Activated T-helper 17 cell treated with anti-CD3 and anti-CD28 coated beads, Interleukin-2, amount 50 U/mL, for 72 hours (primary cell): Measurements from ENCODE around the gene ACP6. TPM values are rescaled to one million over a fixed set of nuclear protein-coding genes. Genes with fewer than 3 reads are reported as not detected.
A peak's percentile ranks its signal among the peaks of the same experiment; 100 is the strongest.
"Not testable (repeated sequence)": the region's sequence is repeated elsewhere in the genome, so short reads cannot be mapped to it uniquely, and the experiment has no call there.

Source experiments
- ATAC-seq: fragments of 150-1000 bp; cut with Tn5 transposase; replicated peaks from 2 replicates; pipeline ENCODE4 v1.10.0; 2021; ENCODE audit warnings: mild to moderate bottlenecking, moderate library complexity
- H3K27ac Mint-ChIP-seq: one replicate; pipeline ENCODE4 v1.8.0; 2022; ENCODE audit warnings: mixed read lengths
- H3K27me3 Mint-ChIP-seq: one replicate; pipeline ENCODE4 v1.8.0; 2022; ENCODE audit warnings: mixed read lengths
- H3K36me3 Mint-ChIP-seq: one replicate; pipeline ENCODE4 v1.8.0; 2022; ENCODE audit warnings: low read depth, mild to moderate bottlenecking, mixed read lengths
- H3K4me1 Mint-ChIP-seq: one replicate; pipeline ENCODE4 v1.8.0; 2022; ENCODE audit warnings: mixed read lengths
- H3K4me3 Mint-ChIP-seq: one replicate; pipeline ENCODE4 v1.8.0; 2022; ENCODE audit warnings: mild to moderate bottlenecking, mixed read lengths
- H3K9me3 Mint-ChIP-seq: one replicate; pipeline ENCODE4 v1.8.0; 2022; ENCODE audit warnings: mixed read lengths
- total RNA-seq, 2 donors: library from RNA; stranded (reverse); gene quantifications; one replicate each; pipeline ENCODE4 v1.2.3, GENCODE V29; 2022

Gene ACP6
- total RNA-seq, 2 donors from 2014 or later, result 10.9 to 12.0 TPM

DNA sequence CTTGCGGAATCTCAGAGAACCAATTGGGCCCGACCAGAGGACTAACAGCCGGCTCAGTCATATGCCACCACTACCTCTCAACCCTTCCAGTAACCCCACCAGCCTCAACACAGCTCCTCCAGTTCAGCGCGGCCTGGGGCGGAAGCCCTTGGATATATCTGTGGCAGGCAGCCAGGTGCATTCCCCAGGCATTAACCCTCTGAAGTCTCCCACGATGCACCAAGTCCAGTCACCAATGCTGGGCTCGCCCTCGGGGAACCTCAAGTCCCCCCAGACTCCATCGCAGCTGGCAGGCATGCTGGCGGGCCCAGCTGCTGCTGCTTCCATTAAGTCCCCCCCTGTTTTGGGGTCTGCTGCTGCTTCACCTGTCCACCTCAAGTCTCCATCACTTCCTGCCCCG is 49.8 kb downstream of the ACP6 start:
- peaks cover 97% of the 10 kb centered on the region for H3K36me3 Mint-ChIP-seq
- H3K27me3 Mint-ChIP-seq, result no peaks in the 10 kb centered on the region
- no peaks in the 10 kb centered on the region for H3K9me3 Mint-ChIP-seq
- no peak for ATAC-seq
- H3K4me3 Mint-ChIP-seq, result no peak overlapping the region
- H3K27ac Mint-ChIP-seq, result no peak overlapping the region
- peaks cover 28% of the 10 kb centered on the region for H3K4me1 Mint-ChIP-seq

GRCh38 chr1:147619741-147620140 is 50.6 kb downstream of the ACP6 start:
- Mint-ChIP-seq H3K27ac (no peak overlapping the region), H3K4me1 (peaks cover 29% of the 10 kb centered on the region), H3K27me3 (no peaks in the 10 kb centered on the region), H3K36me3 (peaks cover 95% of the 10 kb centered on the region), H3K4me3 (no peak overlapping the region), H3K9me3 (no peaks in the 10 kb centered on the region)
- no peak for ATAC-seq

DNA sequence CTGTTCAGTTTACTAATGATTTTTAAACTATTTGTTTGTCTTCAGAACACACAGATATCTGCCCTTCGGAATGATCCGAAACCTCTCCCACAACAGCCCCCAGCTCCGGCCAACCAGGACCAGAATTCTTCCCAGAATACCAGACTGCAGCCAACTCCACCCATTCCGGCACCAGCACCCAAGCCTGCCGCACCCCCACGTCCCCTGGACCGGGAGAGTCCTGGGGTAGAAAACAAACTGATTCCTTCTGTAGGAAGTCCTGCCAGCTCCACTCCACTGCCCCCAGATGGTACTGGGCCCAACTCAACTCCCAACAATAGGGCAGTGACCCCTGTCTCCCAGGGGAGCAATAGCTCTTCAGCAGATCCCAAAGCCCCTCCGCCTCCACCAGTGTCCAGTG is 51.6 kb downstream of the ACP6 start:
- peak overlapping the region; percentile 80 for H3K27ac Mint-ChIP-seq

DNA sequence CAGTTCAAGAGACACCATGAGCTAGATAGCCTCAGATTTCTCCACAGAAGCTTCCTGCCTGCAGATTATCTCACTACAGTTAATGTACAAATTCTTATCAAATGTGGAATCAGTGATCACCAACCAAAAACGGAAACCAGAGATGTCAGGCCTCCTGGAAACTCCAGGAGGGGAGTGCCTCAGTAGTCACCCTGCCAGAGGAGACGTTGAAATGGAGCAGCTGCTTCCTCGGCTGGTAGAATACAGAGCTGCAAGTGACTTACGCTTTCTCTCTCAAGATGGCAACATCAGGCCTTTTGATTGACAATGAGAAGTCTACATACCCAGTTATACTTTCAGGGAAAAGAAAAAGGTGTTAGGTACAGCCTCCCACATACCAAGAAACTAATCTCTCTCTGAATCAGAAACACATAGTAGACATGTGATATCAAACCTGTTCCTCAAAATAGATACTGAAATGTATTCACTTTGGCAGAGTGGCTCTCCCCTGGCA is 52.2 kb downstream of the ACP6 start:
- Mint-ChIP-seq H3K9me3 (no peaks in the 10 kb centered on the region), H3K4me3 (peak overlapping the region; percentile 51), H3K27ac (peak overlapping the region; percentile 80), H3K4me1 (peaks cover 29% of the 10 kb centered on the region), H3K36me3 (peaks cover 97% of the 10 kb centered on the region), H3K27me3 (no peaks in the 10 kb centered on the region)
- peak; percentile 92 for ATAC-seq

More for the DNA sequence above, 51.6 kb downstream of the ACP6 start:
- ATAC-seq, result no peak
- no peaks in the 10 kb centered on the region for H3K27me3 Mint-ChIP-seq
- no peaks in the 10 kb centered on the region for H3K9me3 Mint-ChIP-seq
- peaks cover 97% of the 10 kb centered on the region for H3K36me3 Mint-ChIP-seq
- H3K4me1 Mint-ChIP-seq, result peaks cover 29% of the 10 kb centered on the region
- H3K4me3 Mint-ChIP-seq, result peak overlapping the region; percentile 51

- H3K9me3 Mint-ChIP-seq, H3K27ac Mint-ChIP-seq, ATAC-seq, H3K27me3 Mint-ChIP-seq, H3K4me3 Mint-ChIP-seq: not testable (repeated sequence)
- Mint-ChIP-seq H3K4me1 (peaks cover 23% of the 10 kb centered on the region), H3K36me3 (peaks cover 91% of the 10 kb centered on the region)
These were observed 55.4 kb downstream of the ACP6 start for GRCh38 chr1:147614966-147615365.

GRCh38 chr1:147613506-147613905 is 56.8 kb downstream of the ACP6 start:
- H3K27me3 Mint-ChIP-seq, result no peaks in the 10 kb centered on the region
- peaks cover 91% of the 10 kb centered on the region for H3K36me3 Mint-ChIP-seq
- no peak for ATAC-seq
- no peak overlapping the region for H3K4me3 Mint-ChIP-seq
- H3K9me3 Mint-ChIP-seq, result no peaks in the 10 kb centered on the region
- H3K4me1 Mint-ChIP-seq, result peaks cover 19% of the 10 kb centered on the region
- H3K27ac Mint-ChIP-seq, result no peak overlapping the region

DNA sequence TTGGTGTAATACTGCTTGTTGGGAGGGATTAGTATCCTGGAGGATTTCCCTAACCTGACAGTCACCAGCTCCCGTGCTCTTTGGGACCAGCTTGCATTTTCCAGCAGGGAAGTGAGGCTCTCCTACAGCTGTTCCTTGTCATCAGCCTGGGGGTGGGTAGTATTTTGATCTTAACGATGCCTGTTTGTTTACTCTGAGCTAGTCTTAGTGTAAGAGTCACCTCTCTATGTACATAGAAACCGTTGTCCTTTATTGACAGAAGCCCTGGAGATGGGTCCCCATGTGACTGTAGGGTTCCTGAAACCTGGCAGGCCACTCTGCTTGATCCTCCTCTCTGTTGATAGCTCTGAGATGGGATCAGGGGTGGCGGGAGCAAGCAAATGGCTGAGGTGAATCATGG is 58.0 kb downstream of the ACP6 start:
- Mint-ChIP-seq H3K4me1 (peaks cover 10% of the 10 kb centered on the region), H3K4me3 (no peak overlapping the region), H3K27me3 (no peaks in the 10 kb centered on the region), H3K36me3 (peaks cover 92% of the 10 kb centered on the region), H3K27ac (no peak overlapping the region), H3K9me3 (no peaks in the 10 kb centered on the region)
- no peak for ATAC-seq

GRCh38 chr1:147611586-147611985 is 58.7 kb downstream of the ACP6 start:
- no peak for ATAC-seq
- no peaks in the 10 kb centered on the region for H3K27me3 Mint-ChIP-seq
- peaks cover 92% of the 10 kb centered on the region for H3K36me3 Mint-ChIP-seq
- no peak overlapping the region for H3K4me3 Mint-ChIP-seq
- H3K9me3 Mint-ChIP-seq, result no peaks in the 10 kb centered on the region
- no peak overlapping the region for H3K27ac Mint-ChIP-seq
- peaks cover 5% of the 10 kb centered on the region for H3K4me1 Mint-ChIP-seq

DNA sequence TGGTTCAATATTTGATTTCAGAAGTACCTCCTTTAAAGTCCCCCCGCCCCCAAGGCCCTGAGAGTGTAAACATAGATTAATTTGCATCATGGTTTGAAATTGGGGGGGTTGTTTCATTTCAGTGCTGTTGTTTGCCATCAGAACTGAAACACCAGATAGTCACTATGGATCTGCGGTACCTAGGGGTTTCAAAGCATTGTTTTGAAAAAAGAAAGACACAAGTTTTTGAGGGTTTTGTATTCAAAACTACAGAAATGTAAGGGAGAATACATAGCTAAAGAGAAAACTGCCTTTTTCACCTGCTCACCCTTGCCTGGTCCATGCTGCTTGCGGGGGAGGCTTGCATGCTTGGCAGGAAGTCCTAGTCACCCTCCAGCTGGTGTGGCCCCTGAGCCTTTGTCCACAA is 59.3 kb downstream of the ACP6 start:
- Mint-ChIP-seq H3K4me3 (no peak overlapping the region), H3K36me3 (peaks cover 92% of the 10 kb centered on the region), H3K27me3 (no peaks in the 10 kb centered on the region), H3K4me1 (peaks cover 5% of the 10 kb centered on the region), H3K27ac (no peak overlapping the region), H3K9me3 (no peaks in the 10 kb centered on the region)
- ATAC-seq, result peak; percentile 38

GRCh38 chr1:147609358-147609757 is 61.0 kb downstream of the ACP6 start:
- Mint-ChIP-seq H3K27ac (no peak overlapping the region), H3K4me3 (no peak overlapping the region), H3K27me3 (no peaks in the 10 kb centered on the region), H3K9me3 (no peaks in the 10 kb centered on the region), H3K4me1 (peaks cover 6% of the 10 kb centered on the region), H3K36me3 (peaks cover 94% of the 10 kb centered on the region)
- no peak for ATAC-seq

DNA sequence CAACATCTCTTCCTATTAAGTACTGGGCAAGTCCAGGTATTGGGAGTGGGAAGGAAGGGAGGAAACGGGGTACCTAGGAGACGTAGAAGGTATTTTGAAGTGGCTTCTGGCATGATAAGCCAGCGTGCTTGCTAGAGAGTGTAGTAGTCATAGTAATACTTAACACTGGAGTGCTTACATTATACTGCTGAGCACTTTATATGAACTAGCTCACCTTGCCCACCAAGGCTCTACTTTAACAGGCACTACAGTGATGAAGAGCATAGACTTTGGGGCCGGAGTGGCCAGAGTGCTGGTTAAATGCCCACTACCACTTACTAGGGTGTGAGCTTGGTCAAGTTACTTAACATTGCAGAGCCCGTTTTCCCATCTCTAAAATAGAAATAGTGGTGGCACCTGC is 61.7 kb downstream of the ACP6 start:
- no peak overlapping the region for H3K4me3 Mint-ChIP-seq
- no peak overlapping the region for H3K27ac Mint-ChIP-seq
- H3K36me3 Mint-ChIP-seq, result peaks cover 87% of the 10 kb centered on the region
- ATAC-seq, result no peak
- H3K4me1 Mint-ChIP-seq, result peaks cover 6% of the 10 kb centered on the region
- H3K27me3 Mint-ChIP-seq, result no peaks in the 10 kb centered on the region
- no peaks in the 10 kb centered on the region for H3K9me3 Mint-ChIP-seq

DNA sequence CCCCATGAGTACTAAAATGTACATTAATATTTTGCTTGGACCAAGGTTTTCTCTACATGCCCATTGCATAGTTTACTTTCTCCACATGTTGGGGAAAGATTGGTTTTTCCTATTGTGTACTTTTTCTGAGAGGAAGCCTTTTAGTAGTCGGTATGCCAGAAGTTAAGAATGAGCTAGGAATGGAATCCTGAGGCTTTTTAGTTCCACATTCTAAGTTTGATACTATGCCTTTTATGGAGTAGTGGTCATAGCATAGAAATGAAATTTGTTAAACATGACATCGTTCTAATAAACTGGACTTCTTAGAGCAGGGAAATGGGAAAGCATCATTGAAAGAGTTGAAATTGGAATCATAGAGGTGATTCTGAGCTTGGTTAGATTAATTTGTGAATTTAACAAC is 64.7 kb downstream of the ACP6 start:
- H3K36me3 Mint-ChIP-seq, result peaks cover 61% of the 10 kb centered on the region
- ATAC-seq, result no peak
- H3K27ac Mint-ChIP-seq, result no peak overlapping the region
- H3K9me3 Mint-ChIP-seq, result no peaks in the 10 kb centered on the region
- H3K27me3 Mint-ChIP-seq, result no peaks in the 10 kb centered on the region
- no peak overlapping the region for H3K4me3 Mint-ChIP-seq
- H3K4me1 Mint-ChIP-seq, result peaks cover 26% of the 10 kb centered on the region

DNA sequence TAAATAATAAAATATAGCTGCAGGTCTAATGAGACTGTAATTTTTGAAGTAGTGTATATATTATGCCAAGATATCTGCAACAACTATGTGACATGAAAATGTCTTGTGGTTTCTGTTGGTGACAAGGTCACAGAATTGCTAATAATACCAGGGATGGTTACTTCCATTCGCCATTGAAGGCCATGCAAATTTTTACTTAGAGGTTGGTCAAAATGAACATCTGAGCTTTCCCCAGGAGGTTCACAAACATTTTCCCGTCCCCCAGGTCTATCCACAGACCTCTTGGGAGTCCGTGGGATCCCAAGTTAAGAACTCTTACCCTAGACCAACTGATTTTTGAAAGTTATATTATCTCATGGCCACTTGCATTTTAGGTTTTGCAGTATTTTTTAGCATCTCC is 66.3 kb downstream of the ACP6 start:
- H3K27ac Mint-ChIP-seq, result no peak overlapping the region
- H3K4me1 Mint-ChIP-seq, result peaks cover 29% of the 10 kb centered on the region
- H3K27me3 Mint-ChIP-seq, result no peaks in the 10 kb centered on the region
- H3K4me3 Mint-ChIP-seq, result no peak overlapping the region
- H3K36me3 Mint-ChIP-seq, result peaks cover 47% of the 10 kb centered on the region
- no peaks in the 10 kb centered on the region for H3K9me3 Mint-ChIP-seq
- ATAC-seq, result no peak

DNA sequence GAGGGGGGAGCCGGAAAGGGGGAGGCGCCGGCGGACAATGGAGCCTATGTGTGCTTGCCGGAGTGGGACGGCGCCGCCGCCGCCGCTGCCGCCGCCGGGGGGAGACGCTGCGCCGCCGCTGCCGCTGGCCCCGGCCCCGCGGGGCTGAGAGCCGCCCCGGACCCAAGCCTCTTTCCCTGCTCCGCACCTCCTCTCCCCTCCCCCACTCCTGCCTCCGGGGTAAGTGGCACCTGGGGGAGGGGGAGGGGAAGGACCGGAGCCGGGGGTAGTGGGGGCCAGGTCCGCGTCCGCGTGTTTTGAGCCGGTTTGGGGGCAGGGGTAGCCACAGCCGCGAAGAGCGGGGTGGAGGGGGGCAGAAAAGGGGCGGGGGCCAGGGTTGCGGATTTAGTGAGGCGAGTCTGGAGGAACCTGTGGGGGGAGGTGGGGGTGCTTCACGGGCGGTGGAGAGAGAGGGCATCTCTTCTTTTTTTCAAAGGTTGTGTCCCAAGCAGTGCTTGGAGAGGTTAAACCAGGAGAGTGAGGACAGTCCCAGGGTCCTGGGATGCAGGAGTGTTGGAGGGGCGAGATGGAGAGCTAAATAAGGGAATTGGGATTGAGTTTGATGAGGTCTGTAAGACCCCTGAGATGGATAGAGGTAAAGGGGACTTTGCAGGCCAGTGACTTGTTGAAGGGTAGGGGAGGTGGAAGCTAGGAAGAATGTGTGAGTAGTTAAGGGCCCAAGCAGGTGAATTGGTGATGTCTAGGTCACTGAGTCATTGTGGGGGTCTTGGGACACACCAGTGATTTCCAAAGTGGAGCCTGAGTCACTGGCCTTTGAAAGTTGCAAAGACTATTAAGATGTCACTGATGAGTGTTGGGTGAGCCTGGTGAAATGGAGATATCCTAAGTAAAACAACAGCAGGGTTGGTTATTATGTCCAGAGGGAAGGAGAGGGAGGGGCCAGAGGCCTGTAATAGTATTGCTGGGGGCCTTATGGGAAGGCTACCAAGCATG is 69.9 kb downstream of the ACP6 start:
- H3K27ac Mint-ChIP-seq, result peak overlapping the region; percentile 73
- H3K4me3 Mint-ChIP-seq, result peak overlapping the region; percentile 83
- H3K36me3 Mint-ChIP-seq, result peaks cover 12% of the 10 kb centered on the region
- H3K27me3 Mint-ChIP-seq, result no peaks in the 10 kb centered on the region
- no peaks in the 10 kb centered on the region for H3K9me3 Mint-ChIP-seq
- peaks cover 36% of the 10 kb centered on the region for H3K4me1 Mint-ChIP-seq
- peak; percentile 3 for ATAC-seq
